K562 (cell line): ENCODE data around the gene HNRNPLL. TPM values are rescaled to one million over a fixed set of nuclear protein-coding genes. Genes with fewer than 3 reads are reported as not detected.
A peak's percentile ranks its signal among the peaks of the same experiment; 100 is the strongest.

Source experiments
- ATAC-seq: fragments of 200-7000 bp; cut with Tn5 transposase; 3 replicates; pipeline ENCODE4 v1.9.1; 2020; ENCODE audit warnings: moderate library complexity
- BruUV-seq: library from RNA; stranded (reverse); fragments of 400-500 nt; replicated peaks from 2 replicates; lab custom pipeline; 2021; lab: Mats Ljungman, UMichigan
- CTCF ChIA-PET: fragments of 300-600 bp; formaldehyde crosslinking; extraction: SDS; loops from one replicate; lab custom pipeline; 2021; ENCODE audit warnings: low intra/inter-chr PET ratio; lab: Yijun Ruan, JAX
- POLR2A ChIA-PET: fragments of 300-600, 350-650 bp; sonication (Branson Sonifier 250); formaldehyde crosslinking; extraction: SDS; loops from one replicate; lab custom pipeline; 2021; ENCODE audit warnings: antibody characterized with exemption, inconsistent platforms; lab: Yijun Ruan, JAX
- DNase-seq, 4 experiments: peaks; one replicate each; pipeline versions ENCODE4 v3.0.0 to v3.0.0-alpha.2; 2011 to 2018; ENCODE audit warnings: low spot score in 3 of 4, mixed read lengths in 3 of 4; ENCODE audit errors: extremely low read depth in 1 of 4
- FAIRE-seq: peaks from 2 replicates; lab custom pipeline; 2011; peaks lifted over from hg19 to GRCh38; lab: Jason Lieb, UNC
- H2AFZ ChIP-seq: 2 replicates; pipeline ENCODE4 v1.6.0; 2011; ENCODE audit warnings: low read depth, low read length, control low read depth, inconsistent platforms
- H3K27ac ChIP-seq: fragments of 200-600 bp; 3 replicates; pipeline ENCODE4 v1.8.0; 2011; ENCODE audit warnings: low read depth, mild to moderate bottlenecking, control low read depth, inconsistent platforms, low read length, moderate library complexity, mixed read lengths; ENCODE audit errors: extremely low read depth
- H3K27me3 ChIP-seq, 2 experiments: fragments of 300-600 bp in 1 of 2; 2 replicates in 1 of 2; 3 replicates in 1 of 2; pipeline versions ENCODE4 v1.6.0 to v1.8.0; 2011; ENCODE audit warnings: inconsistent platforms in 2 of 2, low read length in 2 of 2, mild to moderate bottlenecking in 1 of 2, mixed read lengths in 1 of 2, moderate library complexity in 1 of 2; ENCODE audit not compliant: control insufficient read depth in 2 of 2, insufficient read depth in 2 of 2
- H3K36me3 ChIP-seq: fragments of 300-600 bp; 3 replicates; pipeline ENCODE4 v1.8.0; 2011; ENCODE audit warnings: mild to moderate bottlenecking, low read length, inconsistent platforms; ENCODE audit not compliant: control insufficient read depth, insufficient read depth
- H3K4me1 ChIP-seq, 2 experiments: fragments of 200-600 bp in 1 of 2; replicated peaks in 1 of 2; 2 replicates in 1 of 2; 3 replicates in 1 of 2; pipeline versions ENCODE4 v1.5.1 to v1.8.0; 2011; ENCODE audit warnings: inconsistent platforms in 2 of 2, low read length in 2 of 2, mild to moderate bottlenecking in 1 of 2, mixed read lengths in 1 of 2, moderate library complexity in 1 of 2; ENCODE audit not compliant: control insufficient read depth in 2 of 2, insufficient read depth in 2 of 2
- H3K4me2 ChIP-seq: 2 replicates; pipeline ENCODE4 v1.6.1; 2011; ENCODE audit warnings: low read length, control low read depth, inconsistent platforms, mixed read lengths; ENCODE audit not compliant: insufficient read depth
- H3K4me3 ChIP-seq: fragments of 200-600 bp; sonication (generic), shearing (Covaris generic); 2 replicates; pipeline ENCODE4 v1.5.1; 2016; ENCODE audit warnings: control low read depth, inconsistent platforms
- H3K79me2 ChIP-seq: fragments of 200-600 bp; 3 replicates; pipeline ENCODE4 v1.8.0; 2011; ENCODE audit warnings: low read length, inconsistent platforms; ENCODE audit not compliant: control insufficient read depth, insufficient read depth
- H3K9ac ChIP-seq, 2 experiments: 2 replicates each; pipeline versions ENCODE4 v1.6.0 to v1.6.1; 2011; ENCODE audit warnings: low read depth in 2 of 2, low read length in 2 of 2, control low read depth in 1 of 2, inconsistent platforms in 1 of 2, mild to moderate bottlenecking in 1 of 2, mixed read lengths in 1 of 2; ENCODE audit not compliant: insufficient read depth in 1 of 2
- H3K9me1 ChIP-seq: one replicate; pipeline ENCODE4 v1.6.0; 2011; ENCODE audit warnings: inconsistent platforms, mild to moderate bottlenecking, low read length, moderate library complexity; ENCODE audit not compliant: control insufficient read depth, insufficient read depth
- H3K9me3 ChIP-seq: replicated peaks from 2 replicates; pipeline ENCODE4 v1.5.1; 2011; ENCODE audit warnings: low read depth, low read length, inconsistent platforms; ENCODE audit not compliant: control insufficient read depth, insufficient read depth
- H4K20me1 ChIP-seq: replicated peaks from 2 replicates; pipeline ENCODE4 v1.6.1; 2011; ENCODE audit warnings: low read length, inconsistent platforms, mixed read lengths; ENCODE audit not compliant: control insufficient read depth, insufficient read depth
- MAFF ChIP-seq: IDR thresholded peaks from 2 replicates; pipeline ENCODE4 v1.6.1; 2012; ENCODE audit warnings: low read length, improper control_type of control experiment
- NONO ChIP-seq, 2 experiments: fragments of 200-400 bp in 1 of 2; fragments of 450-650 bp in 1 of 2; formaldehyde crosslinking in 1 of 2; IDR thresholded peaks; 2 replicates each; pipeline ENCODE4 v1.6.1; 2017; ENCODE audit warnings: low read depth in 2 of 2, mild to moderate bottlenecking in 2 of 2, moderate library complexity in 2 of 2, low read length in 1 of 2
- ZNF121 ChIP-seq: sonication (generic); formaldehyde crosslinking; conservative IDR thresholded peaks from 2 replicates; pipeline ENCODE4 v1.8.0; 2022; ENCODE audit warnings: missing genetic modification reagents
- WGBS: fragments of 100-300 bp; shearing (Covaris generic); methylation state at CpG from one replicate; pipeline ENCODE4 v1.1.6; 2016; ENCODE audit warnings: low coverage, mixed read lengths; ENCODE audit not compliant: insufficient coverage; ENCODE audit errors: missing lambda C conversion rate; 5-methylcytosine and 5-hydroxymethylcytosine counted together
- in situ Hi-C: fragments of 300-500 bp; cut with MboI; formaldehyde crosslinking; loops from 4 replicates; pipeline ENCODE4 v1.15.0; 2018; ENCODE audit warnings: inconsistent platforms, mixed read lengths
- intact Hi-C: fragments of 100-400 bp; cut with micrococcal nuclease; formaldehyde crosslinking; loops from 2 replicates; pipeline ENCODE4 v1.14.2; 2022
- polyA plus RNA-seq, 8 experiments: library from polyadenylated mRNA; depleted of rRNA in 4 of 8; stranded (reverse) in 5 of 8; unstranded in 3 of 8; fragments of >200 nt; fragmentation: Nextera tagmentation in 2 of 8; fragmentation: Illumina TruSeq in 1 of 8; extraction: Ambion mirVana in 2 of 8; extraction: Trizol in 1 of 8; gene quantifications; 2 replicates each; pipeline versions ENCODE4 v1.2.1 to v1.2.3, GENCODE V29; 2011 to 2014; ENCODE audit warnings: inconsistent platforms in 1 of 8, missing spikeins in 1 of 8
- total RNA-seq, 7 experiments: library from RNA; depleted of rRNA in 6 of 7; stranded (reverse); fragments of >200 nt in 6 of 7; fragmentation: Illumina TruSeq in 2 of 7; extraction: Trizol in 2 of 7; gene quantifications; 2 replicates each; pipeline versions ENCODE4 v1.2.1 to v1.2.3, GENCODE V29; 2011 to 2021; ENCODE audit warnings: low replicate concordance in 1 of 7

The HNRNPLL gene
- total and polyA plus RNA-seq, 9 of the 15 experiments (the other 6 are each of a cell fraction or from before 2014, with no cell fraction given) = 19.8 to 135 (median 57.8) TPM

DNA sequence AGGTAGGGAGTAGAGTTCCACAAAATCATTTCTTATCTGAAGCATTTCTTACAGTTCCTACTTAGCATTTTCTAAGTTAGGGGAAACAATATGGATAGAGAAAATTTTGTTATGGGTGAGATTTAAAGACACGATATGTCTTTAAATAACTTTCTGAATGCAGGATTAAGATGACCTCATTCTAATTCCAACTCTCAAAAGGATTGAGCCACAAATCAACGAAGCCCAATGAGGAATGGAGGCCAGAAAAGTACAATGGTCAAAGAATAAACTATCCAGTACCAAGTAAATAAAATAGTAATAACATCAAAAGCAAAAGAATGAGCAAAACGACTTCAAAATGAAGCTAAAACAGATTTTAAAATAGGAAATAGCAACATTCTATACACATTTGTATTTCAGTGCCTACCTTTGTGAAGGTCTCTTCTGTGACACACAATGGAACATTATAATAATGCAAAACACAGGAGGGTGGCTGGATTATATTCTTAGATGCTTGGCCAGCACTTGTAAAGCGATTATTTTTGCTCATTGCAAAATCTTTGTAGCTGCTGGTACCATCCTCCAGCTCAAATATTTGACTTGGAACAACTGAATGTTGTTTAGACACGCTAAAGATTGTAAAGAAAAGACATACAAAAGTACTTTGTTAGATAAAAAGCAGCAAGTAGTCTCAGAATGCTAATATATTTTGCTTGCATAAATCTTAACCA, 33.8 kb downstream of the HNRNPLL start (continued):
- no peak for TF ChIP-seq MAFF
- TF ChIP-seq, all 486 proteins: peak for 0

DNA sequence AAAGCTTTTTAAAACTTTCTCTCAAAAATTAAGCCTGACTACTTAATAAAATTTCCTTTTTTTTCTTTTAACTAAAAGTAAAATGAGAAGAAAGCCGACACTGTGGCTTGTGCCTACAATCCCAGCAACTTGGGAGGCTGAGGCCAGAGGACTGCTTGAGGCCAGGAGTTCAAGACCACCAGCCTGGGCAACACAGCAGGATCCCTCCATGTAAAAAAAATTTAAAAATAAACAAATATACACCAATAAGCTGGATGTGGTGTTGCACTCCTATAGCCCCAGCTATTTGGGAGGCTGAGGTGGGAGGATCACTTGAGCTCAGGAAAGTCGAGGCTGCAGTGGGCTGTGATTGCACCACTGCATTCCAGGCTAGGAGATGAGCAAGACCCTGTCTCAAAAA, 37.4 kb downstream of the HNRNPLL start:
- Histone ChIP-seq H2AFZ (no peak overlapping the region), H3K4me1 (no peaks in the 10 kb centered on the region), H3K36me3 (peaks cover 87% of the 10 kb centered on the region), H3K27me3 (no peaks in the 10 kb centered on the region), H3K4me2 (no peak overlapping the region), H3K4me3 (no peak overlapping the region), H3K9ac (no peak overlapping the region), H3K27ac (no peak overlapping the region), H3K9me1 (no peaks in the 10 kb centered on the region), H4K20me1 (no peaks in the 10 kb centered on the region), H3K79me2 (no peaks in the 10 kb centered on the region; the same call in 2 of the 3 replicates), H3K9me3 (no peaks in the 10 kb centered on the region)
- TF ChIP-seq NONO (IDR thresholded peaks at IDR 0.05; ENCODE audit: low read depth in 2 of 2, low read length in 1 of 2) = no peak
- 0 out of 2 replicates have a peak, but pooled peaks have one; percentile 25 for TF ChIP-seq ZNF121 (CRISPR knock-in tag)
- BruUV-seq = no TSS peak
- no peak for FAIRE-seq
- DNase-seq = no peak
- intact Hi-C loops (no loop called here), in situ Hi-C loops (no loop called here)
- 95% methylated on average over 2 of the region's 2 CpGs for WGBS
- ChIA-PET CTCF (no interaction called here), POLR2A (interaction anchor here (1.0 to 1.9 kb wide), 4 partner anchors 9 to 186 kb away, joined by 3 to 11 read pairs (median 6); partner anchors contain the start of gene SRSF7)
- no peak; the same call in 2 of the 3 replicates for ATAC-seq
